WTC11 (cell line): Measurements from ENCODE around the gene ACCSL. TPM values are rescaled to one million over a fixed set of nuclear protein-coding genes. Genes with fewer than 3 reads are reported as not detected.

ENCODE experiments used
- ATAC-seq: fragments of 200-7000 bp; cut with Tn5 transposase; 2 replicates; pipeline ENCODE4 v1.10.0; 2021; ENCODE audit warnings: mild to moderate bottlenecking, moderate library complexity
- CTCF ChIA-PET: fragments of 300-600 bp; sonication (Branson Sonifier 250); formaldehyde crosslinking; loops from one replicate; lab custom pipeline; 2021; ENCODE audit warnings: antibody characterized with exemption; lab: Charles Lee
- POLR2A ChIA-PET: fragments of 350-600 bp; sonication (Branson Sonifier 250); formaldehyde crosslinking; loops from one replicate; lab custom pipeline; 2021; ENCODE audit warnings: antibody characterized with exemption; lab: Charles Lee
- DNase-seq: peaks from one replicate; pipeline ENCODE4 v3.0.0; 2021; ENCODE audit warnings: low spot score
- H3K27ac Mint-ChIP-seq: 2 replicates; pipeline ENCODE4 v1.8.0; 2021; ENCODE audit warnings: mixed read lengths
- H3K27me3 Mint-ChIP-seq: 2 replicates; pipeline ENCODE4 v1.8.0; 2021; ENCODE audit warnings: low read depth, mild to moderate bottlenecking, moderate library complexity, mixed read lengths
- H3K36me3 Mint-ChIP-seq: 2 replicates; pipeline ENCODE4 v1.8.0; 2021; ENCODE audit warnings: mixed read lengths
- H3K4me1 Mint-ChIP-seq: 2 replicates; pipeline ENCODE4 v1.8.0; 2022; ENCODE audit warnings: mixed read lengths
- H3K4me3 Mint-ChIP-seq: 2 replicates; pipeline ENCODE4 v1.8.0; 2021; ENCODE audit warnings: mild to moderate bottlenecking, moderate library complexity, mixed read lengths
- H3K9me3 Mint-ChIP-seq: 2 replicates; pipeline ENCODE4 v1.8.0; 2021; ENCODE audit warnings: mixed read lengths
- ETV6 ChIP-seq: sonication (generic); formaldehyde crosslinking; IDR thresholded peaks from 2 replicates; pipeline ENCODE4 v1.8.1; 2022; ENCODE audit warnings: mild to moderate bottlenecking, missing genetic modification reagents
- GABPB1 ChIP-seq: sonication (generic); formaldehyde crosslinking; IDR thresholded peaks from 2 replicates; pipeline ENCODE4 v1.8.1; 2023; ENCODE audit warnings: mild to moderate bottlenecking, missing genetic modification reagents
- GRHL2 ChIP-seq: fragments of 250-450 bp; sonication (Bioruptor Pico); IDR thresholded peaks from 2 replicates; pipeline ENCODE4 v1.8.0; 2022; ENCODE audit warnings: mild to moderate bottlenecking, moderate library complexity; ENCODE audit not compliant: insufficient replicate concordance, severe bottlenecking
- NFATC4 ChIP-seq: fragments of 250-450 bp; sonication (Bioruptor Pico); IDR thresholded peaks from 2 replicates; pipeline ENCODE4 v1.9.0; 2021; ENCODE audit warnings: mild to moderate bottlenecking
- NR2C2 ChIP-seq: sonication (generic); formaldehyde crosslinking; IDR thresholded peaks from 2 replicates; pipeline ENCODE4 v1.8.0; 2022; ENCODE audit warnings: mild to moderate bottlenecking, missing genetic modification reagents
- TEAD4 ChIP-seq: sonication (generic); formaldehyde crosslinking; IDR thresholded peaks from 2 replicates; pipeline ENCODE4 v1.8.0; 2022; ENCODE audit warnings: mild to moderate bottlenecking, missing genetic modification reagents
- ZBTB21 ChIP-seq: sonication (generic); formaldehyde crosslinking; IDR thresholded peaks from 2 replicates; pipeline ENCODE4 v1.8.1; 2023; ENCODE audit warnings: mild to moderate bottlenecking, missing genetic modification reagents, borderline replicate concordance
- ZNF121 ChIP-seq: sonication (generic); formaldehyde crosslinking; IDR thresholded peaks from 2 replicates; pipeline ENCODE4 v1.8.0; 2023; ENCODE audit warnings: missing genetic modification reagents
- ZNF138 ChIP-seq: sonication (generic); formaldehyde crosslinking; conservative IDR thresholded peaks from 2 replicates; pipeline ENCODE4 v1.8.1; 2022; ENCODE audit warnings: mild to moderate bottlenecking, moderate library complexity, missing genetic modification reagents
- ZNF219 ChIP-seq: sonication (generic); formaldehyde crosslinking; IDR thresholded peaks from 2 replicates; pipeline ENCODE4 v1.8.0; 2023; ENCODE audit warnings: missing genetic modification reagents, mild to moderate bottlenecking, borderline replicate concordance
- total RNA-seq: library from RNA; stranded (reverse); gene quantifications from 3 replicates; pipeline ENCODE4 v1.2.3, GENCODE V29; 2021
- TF ChIP-seq, protein P1 (sequence below): fragments of 250-450 bp; sonication (Bioruptor Pico); IDR thresholded peaks from 2 replicates; pipeline ENCODE4 v1.9.0; 2021; ENCODE audit warnings: moderate library complexity, mild to moderate bottlenecking, inconsistent platforms, borderline replicate concordance
- TF ChIP-seq, protein P2 (sequence below): sonication (generic); formaldehyde crosslinking; IDR thresholded peaks from 2 replicates; pipeline ENCODE4 v1.8.1; 2023; ENCODE audit warnings: mild to moderate bottlenecking, missing genetic modification reagents, moderate library complexity
- TF ChIP-seq, protein P3 (sequence below): sonication (generic); formaldehyde crosslinking; IDR thresholded peaks from 2 replicates; pipeline ENCODE4 v1.8.1; 2023; ENCODE audit warnings: mild to moderate bottlenecking, missing genetic modification reagents, moderate library complexity
- TF ChIP-seq, protein P4 (sequence below): fragments of 200-600 bp; IDR thresholded peaks from 2 replicates; pipeline ENCODE4 v1.8.0; 2022; ENCODE audit warnings: antibody characterized with exemption
- TF ChIP-seq, protein P5 (sequence below): sonication (generic); formaldehyde crosslinking; IDR thresholded peaks from 2 replicates; pipeline ENCODE4 v1.8.0; 2022; ENCODE audit warnings: mild to moderate bottlenecking, missing genetic modification reagents
- TF ChIP-seq, protein P6 (sequence below): sonication (generic); formaldehyde crosslinking; IDR thresholded peaks from 2 replicates; pipeline ENCODE4 v1.8.0; 2023; ENCODE audit warnings: missing genetic modification reagents, mild to moderate bottlenecking, borderline replicate concordance
- TF ChIP-seq, protein P7 (sequence below): sonication (generic); formaldehyde crosslinking; IDR thresholded peaks from 2 replicates; pipeline ENCODE4 v1.8.0; 2022; ENCODE audit warnings: mild to moderate bottlenecking, missing genetic modification reagents

Gene ACCSL
- total RNA-seq, 1 experiment from 2014 or later = not detected

DNA sequence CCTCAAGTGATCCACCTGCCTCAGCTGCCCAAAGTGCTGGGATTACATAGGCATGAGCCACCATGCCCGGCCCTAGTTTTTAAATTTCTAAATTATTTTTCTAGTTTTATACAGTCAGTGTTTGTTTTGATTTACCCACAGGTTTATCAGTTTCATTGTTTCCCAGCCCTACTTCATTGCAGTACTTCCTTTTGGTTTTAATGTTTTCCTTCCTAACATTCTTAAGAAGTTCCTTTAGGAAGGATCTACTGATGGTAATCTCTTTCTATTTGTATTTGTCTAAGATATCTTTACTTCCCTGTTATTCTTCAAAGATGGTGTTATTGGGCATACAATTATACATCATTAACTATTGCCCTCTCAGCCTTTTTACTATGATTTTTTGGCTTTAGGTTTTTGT lies 42.8 kb downstream of the ACCSL start (continued):
- TF ChIP-seq, protein P1, sequence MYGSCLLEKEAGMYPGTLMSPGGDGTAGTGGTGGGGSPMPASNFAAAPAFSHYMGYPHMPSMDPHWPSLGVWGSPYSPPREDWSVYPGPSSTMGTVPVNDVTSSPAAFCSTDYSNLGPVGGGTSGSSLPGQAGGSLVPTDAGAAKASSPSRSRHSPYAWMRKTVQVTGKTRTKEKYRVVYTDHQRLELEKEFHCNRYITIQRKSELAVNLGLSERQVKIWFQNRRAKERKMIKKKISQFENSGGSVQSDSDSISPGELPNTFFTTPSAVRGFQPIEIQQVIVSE (CRISPR knock-in tag) = no peak
- no peak for TF ChIP-seq ZNF138 (CRISPR knock-in tag)
- no peak for TF ChIP-seq GABPB1
- no peak for TF ChIP-seq ZBTB21 (CRISPR knock-in tag)
- TF ChIP-seq, protein P2, sequence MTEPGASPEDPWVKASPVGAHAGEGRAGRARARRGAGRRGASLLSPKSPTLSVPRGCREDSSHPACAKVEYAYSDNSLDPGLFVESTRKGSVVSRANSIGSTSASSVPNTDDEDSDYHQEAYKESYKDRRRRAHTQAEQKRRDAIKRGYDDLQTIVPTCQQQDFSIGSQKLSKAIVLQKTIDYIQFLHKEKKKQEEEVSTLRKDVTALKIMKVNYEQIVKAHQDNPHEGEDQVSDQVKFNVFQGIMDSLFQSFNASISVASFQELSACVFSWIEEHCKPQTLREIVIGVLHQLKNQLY (CRISPR knock-in tag) = no peak
- no peak for TF ChIP-seq TEAD4
- TF ChIP-seq, protein P3, sequence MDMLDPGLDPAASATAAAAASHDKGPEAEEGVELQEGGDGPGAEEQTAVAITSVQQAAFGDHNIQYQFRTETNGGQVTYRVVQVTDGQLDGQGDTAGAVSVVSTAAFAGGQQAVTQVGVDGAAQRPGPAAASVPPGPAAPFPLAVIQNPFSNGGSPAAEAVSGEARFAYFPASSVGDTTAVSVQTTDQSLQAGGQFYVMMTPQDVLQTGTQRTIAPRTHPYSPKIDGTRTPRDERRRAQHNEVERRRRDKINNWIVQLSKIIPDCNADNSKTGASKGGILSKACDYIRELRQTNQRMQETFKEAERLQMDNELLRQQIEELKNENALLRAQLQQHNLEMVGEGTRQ (CRISPR knock-in tag) = no peak
- TF ChIP-seq NFATC4 (CRISPR knock-in tag) = no peak
- TF ChIP-seq, all 79 proteins: peak for 0

DNA sequence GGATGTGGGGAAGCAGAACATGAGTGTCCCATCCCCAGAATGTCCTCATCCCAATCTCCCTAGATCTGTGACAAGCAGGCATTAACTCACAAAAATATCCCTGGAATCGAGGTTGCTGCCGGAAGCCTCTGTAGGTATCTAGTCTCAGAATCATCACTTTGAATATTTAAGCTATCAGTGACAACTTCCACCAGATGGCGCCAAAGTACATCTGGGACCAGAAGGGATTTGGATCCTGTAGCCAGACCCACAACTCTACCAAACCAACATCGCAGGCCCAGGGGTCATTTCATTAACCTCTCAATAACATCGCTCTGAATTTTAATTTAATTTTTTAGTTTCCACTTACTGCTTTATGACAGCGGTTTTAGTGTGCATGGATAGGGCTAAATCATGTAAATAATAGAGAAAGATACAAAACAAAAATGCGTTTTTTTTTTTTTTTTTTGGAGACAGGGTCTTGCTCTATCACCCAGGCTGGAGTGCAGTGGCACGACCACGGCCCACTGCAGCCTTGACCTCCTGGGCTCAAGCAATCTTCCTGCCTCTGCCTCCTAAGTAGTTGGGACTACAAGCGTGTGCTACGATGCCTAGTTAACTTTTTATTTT lies 46.6 kb downstream of the ACCSL start:
- H3K9me3 Mint-ChIP-seq = peaks cover 9% of the 10 kb centered on the region
- ATAC-seq (peak; percentile 42), DNase-seq (peak; percentile 83)
- no peak overlapping the region for H3K27ac Mint-ChIP-seq
- 0 out of 2 replicates have a peak, but pooled peaks have one; percentile 40 for TF ChIP-seq ZNF121 (CRISPR knock-in tag)
- TF ChIP-seq, protein P4, sequence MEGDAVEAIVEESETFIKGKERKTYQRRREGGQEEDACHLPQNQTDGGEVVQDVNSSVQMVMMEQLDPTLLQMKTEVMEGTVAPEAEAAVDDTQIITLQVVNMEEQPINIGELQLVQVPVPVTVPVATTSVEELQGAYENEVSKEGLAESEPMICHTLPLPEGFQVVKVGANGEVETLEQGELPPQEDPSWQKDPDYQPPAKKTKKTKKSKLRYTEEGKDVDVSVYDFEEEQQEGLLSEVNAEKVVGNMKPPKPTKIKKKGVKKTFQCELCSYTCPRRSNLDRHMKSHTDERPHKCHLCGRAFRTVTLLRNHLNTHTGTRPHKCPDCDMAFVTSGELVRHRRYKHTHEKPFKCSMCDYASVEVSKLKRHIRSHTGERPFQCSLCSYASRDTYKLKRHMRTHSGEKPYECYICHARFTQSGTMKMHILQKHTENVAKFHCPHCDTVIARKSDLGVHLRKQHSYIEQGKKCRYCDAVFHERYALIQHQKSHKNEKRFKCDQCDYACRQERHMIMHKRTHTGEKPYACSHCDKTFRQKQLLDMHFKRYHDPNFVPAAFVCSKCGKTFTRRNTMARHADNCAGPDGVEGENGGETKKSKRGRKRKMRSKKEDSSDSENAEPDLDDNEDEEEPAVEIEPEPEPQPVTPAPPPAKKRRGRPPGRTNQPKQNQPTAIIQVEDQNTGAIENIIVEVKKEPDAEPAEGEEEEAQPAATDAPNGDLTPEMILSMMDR = peak; percentile 50
- TF ChIP-seq, protein P3 (CRISPR knock-in tag) = no peak
- TF ChIP-seq, all 79 proteins: peak for 2
- Mint-ChIP-seq H3K4me1 (peaks cover 16% of the 10 kb centered on the region), H3K36me3 (peaks cover 5% of the 10 kb centered on the region), H3K27me3 (peaks cover 7% of the 10 kb centered on the region), H3K4me3 (peak overlapping the region; percentile 40)
- ChIA-PET CTCF (interaction anchor here (0.6 to 3.4 kb wide), 50 partner anchors 9 to 742 kb away, joined by 3 to 74 read pairs (median 3); partner anchors contain the start of genes ACCS and C11orf96), POLR2A (interaction anchor here (0.7 kb wide), 1 partner anchor 927 kb away, joined by 3 read pairs; no protein-coding TSS in a partner anchor)

DNA sequence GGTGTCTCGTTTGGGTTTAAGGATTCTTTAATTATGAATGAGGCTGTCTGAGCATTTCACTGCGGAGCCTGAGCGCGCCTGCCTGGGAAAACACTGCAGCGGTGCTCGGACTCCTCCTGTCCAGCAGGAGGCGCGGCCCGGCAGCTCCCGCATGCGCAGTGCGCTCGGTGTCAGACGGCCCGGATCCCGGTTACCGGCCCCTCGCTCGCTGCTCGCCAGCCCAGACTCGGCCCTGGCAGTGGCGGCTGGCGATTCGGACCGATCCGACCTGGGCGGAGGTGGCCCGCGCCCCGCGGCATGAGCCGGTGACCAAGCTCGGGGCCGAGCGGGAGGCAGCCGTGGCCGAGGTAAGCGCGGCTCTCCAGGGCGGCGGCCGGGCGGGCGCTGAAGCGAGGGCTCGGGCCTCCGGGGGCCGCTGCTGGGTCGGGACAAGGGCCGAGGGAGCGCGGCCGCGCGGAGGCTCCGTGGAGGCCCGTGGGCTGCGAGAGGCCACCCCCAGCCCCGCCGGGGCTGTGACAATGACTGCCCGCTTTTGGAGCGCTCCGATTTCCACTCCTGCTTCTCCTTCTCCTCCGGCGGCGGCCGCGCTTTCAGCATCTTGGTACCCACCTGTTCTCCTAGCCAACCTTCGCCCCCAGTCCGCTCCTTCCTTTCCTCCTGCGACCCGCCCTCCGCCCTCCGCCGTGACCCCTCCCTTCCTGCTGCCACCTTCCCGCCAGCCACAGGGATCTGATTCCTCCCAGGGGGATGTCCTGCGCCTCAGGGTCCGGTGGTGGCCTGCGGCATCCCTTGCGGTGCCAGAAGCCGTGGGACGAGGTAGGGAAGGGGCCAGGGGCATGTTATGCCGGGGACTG lies 48.0 kb downstream of the ACCSL start, which contains the start of gene EXT2:
Gene EXT2 (plus strand): TSS at position 173 of the 854 bp plus-strand sequence. CDS start 12,035 bp downstream, outside the sequence.
- ChIA-PET POLR2A (no interaction called here), CTCF (interaction anchor here (0.7 to 3.4 kb wide), 43 partner anchors 9 to 1015 kb away, joined by 3 to 74 read pairs (median 5); partner anchors contain the start of genes ACCS and CD82)
- Mint-ChIP-seq H3K27me3 (peaks cover 3% of the 10 kb centered on the region), H3K27ac (no peak within 1 kb of the TSS), H3K4me1 (peaks cover 16% of the 10 kb centered on the region), H3K36me3 (no peaks in the 10 kb centered on the region), H3K9me3 (no peaks in the 10 kb centered on the region), H3K4me3 (peak within 1 kb of the TSS; percentile 75)
- DNase-seq (peak; percentile 91), ATAC-seq (peak; percentile 89)
- TF ChIP-seq ETV6 (CRISPR knock-in tag) (0 out of 2 replicates have a peak, but pooled peaks have one; percentile 41), ZNF219 (CRISPR knock-in tag) (0 out of 2 replicates have a peak, but pooled peaks have one; percentile 6), GRHL2 (no peak), NR2C2 (CRISPR knock-in tag) (no peak), ZBTB21 (CRISPR knock-in tag) (peak; percentile 48; the same call in 1 of the 2 replicates)
- TF ChIP-seq, protein P5, sequence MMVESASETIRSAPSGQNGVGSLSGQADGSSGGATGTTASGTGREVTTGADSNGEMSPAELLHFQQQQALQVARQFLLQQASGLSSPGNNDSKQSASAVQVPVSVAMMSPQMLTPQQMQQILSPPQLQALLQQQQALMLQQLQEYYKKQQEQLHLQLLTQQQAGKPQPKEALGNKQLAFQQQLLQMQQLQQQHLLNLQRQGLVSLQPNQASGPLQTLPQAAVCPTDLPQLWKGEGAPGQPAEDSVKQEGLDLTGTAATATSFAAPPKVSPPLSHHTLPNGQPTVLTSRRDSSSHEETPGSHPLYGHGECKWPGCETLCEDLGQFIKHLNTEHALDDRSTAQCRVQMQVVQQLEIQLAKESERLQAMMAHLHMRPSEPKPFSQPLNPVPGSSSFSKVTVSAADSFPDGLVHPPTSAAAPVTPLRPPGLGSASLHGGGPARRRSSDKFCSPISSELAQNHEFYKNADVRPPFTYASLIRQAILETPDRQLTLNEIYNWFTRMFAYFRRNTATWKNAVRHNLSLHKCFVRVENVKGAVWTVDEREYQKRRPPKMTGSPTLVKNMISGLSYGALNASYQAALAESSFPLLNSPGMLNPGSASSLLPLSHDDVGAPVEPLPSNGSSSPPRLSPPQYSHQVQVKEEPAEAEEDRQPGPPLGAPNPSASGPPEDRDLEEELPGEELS (CRISPR knock-in tag) = peak; percentile 69; the same call in 1 of the 2 replicates
- TF ChIP-seq, protein P6, sequence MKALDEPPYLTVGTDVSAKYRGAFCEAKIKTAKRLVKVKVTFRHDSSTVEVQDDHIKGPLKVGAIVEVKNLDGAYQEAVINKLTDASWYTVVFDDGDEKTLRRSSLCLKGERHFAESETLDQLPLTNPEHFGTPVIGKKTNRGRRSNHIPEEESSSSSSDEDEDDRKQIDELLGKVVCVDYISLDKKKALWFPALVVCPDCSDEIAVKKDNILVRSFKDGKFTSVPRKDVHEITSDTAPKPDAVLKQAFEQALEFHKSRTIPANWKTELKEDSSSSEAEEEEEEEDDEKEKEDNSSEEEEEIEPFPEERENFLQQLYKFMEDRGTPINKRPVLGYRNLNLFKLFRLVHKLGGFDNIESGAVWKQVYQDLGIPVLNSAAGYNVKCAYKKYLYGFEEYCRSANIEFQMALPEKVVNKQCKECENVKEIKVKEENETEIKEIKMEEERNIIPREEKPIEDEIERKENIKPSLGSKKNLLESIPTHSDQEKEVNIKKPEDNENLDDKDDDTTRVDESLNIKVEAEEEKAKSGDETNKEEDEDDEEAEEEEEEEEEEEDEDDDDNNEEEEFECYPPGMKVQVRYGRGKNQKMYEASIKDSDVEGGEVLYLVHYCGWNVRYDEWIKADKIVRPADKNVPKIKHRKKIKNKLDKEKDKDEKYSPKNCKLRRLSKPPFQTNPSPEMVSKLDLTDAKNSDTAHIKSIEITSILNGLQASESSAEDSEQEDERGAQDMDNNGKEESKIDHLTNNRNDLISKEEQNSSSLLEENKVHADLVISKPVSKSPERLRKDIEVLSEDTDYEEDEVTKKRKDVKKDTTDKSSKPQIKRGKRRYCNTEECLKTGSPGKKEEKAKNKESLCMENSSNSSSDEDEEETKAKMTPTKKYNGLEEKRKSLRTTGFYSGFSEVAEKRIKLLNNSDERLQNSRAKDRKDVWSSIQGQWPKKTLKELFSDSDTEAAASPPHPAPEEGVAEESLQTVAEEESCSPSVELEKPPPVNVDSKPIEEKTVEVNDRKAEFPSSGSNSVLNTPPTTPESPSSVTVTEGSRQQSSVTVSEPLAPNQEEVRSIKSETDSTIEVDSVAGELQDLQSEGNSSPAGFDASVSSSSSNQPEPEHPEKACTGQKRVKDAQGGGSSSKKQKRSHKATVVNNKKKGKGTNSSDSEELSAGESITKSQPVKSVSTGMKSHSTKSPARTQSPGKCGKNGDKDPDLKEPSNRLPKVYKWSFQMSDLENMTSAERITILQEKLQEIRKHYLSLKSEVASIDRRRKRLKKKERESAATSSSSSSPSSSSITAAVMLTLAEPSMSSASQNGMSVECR (CRISPR knock-in tag) = peak; percentile 37; the same call in 1 of the 2 replicates
- TF ChIP-seq, protein P7, sequence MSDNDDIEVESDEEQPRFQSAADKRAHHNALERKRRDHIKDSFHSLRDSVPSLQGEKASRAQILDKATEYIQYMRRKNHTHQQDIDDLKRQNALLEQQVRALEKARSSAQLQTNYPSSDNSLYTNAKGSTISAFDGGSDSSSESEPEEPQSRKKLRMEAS (CRISPR knock-in tag) = no peak
